CD4-positive, alpha-beta T cell treated with Interleukin-12 subunit alpha and Interleukin-12 subunit beta, for 1 hour (primary cell): ENCODE measurements around the gene CHD3.
A peak's percentile ranks its signal among the peaks of the same experiment; 100 is the strongest.
"Not testable (repeated sequence)": the region's sequence is repeated elsewhere in the genome, so short reads cannot be mapped to it uniquely, and the experiment has no call there.

Source experiments
- DNase-seq: peaks from one replicate; pipeline ENCODE4 v3.0.0-alpha.2; 2020

The CHD3 gene

GRCh38 chr17:7940034-7940433 lies 51.4 kb downstream of the CHD3 start:
- no peak for DNase-seq

- DNase-seq: no peak
These were observed 52.2 kb downstream of the CHD3 start for GRCh38 chr17:7940743-7941142.

GRCh38 chr17:7943291-7943690 lies 54.7 kb downstream of the CHD3 start:
- DNase-seq: no peak

DNA sequence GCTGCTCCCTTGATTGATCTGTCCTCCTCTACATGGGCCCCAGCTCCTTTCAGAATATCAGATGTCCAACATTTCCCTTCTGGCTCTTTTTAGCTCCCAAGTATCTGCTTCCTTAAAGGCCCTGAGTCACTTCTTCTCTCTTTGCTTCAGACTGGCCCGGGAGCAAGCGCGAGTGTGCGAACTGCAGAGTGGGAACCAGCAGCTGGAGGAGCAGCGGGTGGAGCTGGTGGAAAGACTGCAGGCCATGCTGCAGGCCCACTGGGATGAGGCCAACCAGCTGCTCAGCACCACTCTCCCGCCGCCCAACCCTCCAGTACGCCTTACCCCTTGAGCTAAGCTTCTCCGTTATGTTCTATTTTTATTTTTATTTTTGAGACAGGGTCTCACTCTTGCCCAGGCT lies 55.7 kb downstream of the CHD3 start:
- DNase-seq: no peak

- DNase-seq: no peak
These were observed 57.1 kb downstream of the CHD3 start for GRCh38 chr17:7945651-7946050.

DNA sequence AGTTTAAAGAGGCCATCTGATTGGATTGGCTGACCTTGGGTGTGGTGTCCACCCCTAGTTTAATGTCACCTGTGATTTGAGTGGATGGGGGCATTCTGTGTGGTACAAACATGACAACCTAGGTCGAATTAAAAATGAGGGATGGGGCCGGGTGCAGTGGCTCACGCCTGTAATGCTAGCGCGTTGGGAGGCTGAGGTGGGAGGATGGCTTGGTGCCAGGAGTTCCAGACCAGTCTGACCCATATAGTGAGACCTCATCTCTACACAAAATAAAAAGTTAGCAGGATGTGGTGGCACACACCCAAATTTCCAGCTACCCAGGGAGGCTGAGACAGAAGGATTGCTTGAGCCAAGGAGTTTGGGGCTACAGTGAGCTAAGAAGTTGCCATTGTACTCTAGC lies 57.9 kb downstream of the CHD3 start:
- no peak for DNase-seq

GRCh38 chr17:7947651-7948050 lies 59.1 kb downstream of the CHD3 start:
- DNase-seq: no peak

GRCh38 chr17:7950578-7950977 lies 62.0 kb downstream of the CHD3 start:
- DNase-seq: no peak

- DNase-seq: peak; percentile 16
These were observed 62.7 kb downstream of the CHD3 start for GRCh38 chr17:7951143-7951792.

DNA sequence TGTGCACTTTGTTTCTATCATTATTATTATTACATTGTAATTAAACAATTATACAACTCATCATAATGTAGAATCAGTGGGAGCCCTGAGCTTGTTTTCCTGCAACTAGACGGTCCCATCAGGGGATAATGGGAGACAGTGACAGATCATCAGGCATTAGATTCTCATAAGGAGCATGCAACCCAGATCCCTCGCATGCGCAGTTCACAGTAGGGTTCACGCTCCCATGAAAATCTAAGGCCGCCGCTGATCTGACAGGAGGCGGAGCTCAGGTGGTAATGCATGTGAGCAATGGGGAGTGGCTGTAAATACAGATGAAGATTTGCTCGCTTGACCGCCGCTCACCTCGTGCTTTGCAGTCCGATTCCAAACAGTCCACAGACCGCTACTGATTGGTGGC lies 64.7 kb downstream of the CHD3 start:
- not testable (repeated sequence) for DNase-seq

- DNase-seq: no peak
These were observed 67.0 kb downstream of the CHD3 start for GRCh38 chr17:7955414-7956227.

GRCh38 chr17:7956228-7956965 lies 67.8 kb downstream of the CHD3 start:
- DNase-seq: no peak

DNA sequence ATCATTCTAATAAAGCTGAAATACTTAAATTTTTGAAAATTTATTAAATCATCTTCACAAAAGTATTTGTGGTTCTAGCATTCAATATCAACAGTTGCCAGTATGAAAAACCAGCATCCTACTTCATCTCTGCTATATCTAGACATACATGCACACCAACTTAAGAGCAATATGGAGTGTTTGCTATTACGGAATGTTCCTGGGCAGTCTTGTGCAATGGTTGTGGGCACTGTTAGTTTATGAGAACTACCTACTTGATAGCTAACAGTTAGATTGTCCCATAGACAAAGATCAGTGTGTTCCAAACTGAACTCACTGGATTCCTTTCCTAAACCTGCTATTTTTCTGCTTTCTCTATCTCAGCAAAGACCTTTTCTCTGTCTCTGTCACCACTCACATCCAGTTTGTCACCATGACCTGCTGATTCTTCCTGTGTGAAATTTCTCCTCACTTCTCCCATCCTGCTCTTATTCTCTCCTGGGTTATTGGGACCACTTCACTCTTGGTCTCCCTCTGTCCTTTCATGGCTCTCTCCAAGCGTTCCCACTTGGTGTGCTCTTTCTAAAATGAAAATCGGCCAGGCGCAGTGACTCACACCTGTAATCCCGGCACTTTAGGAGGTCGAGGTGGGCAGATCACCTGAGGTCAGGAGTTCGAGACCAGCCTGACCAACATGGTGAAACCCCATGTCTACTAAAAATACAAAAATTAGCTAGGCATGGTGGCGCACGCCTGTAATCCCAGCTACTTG lies 71.1 kb downstream of the CHD3 start:
- no peak for DNase-seq

GRCh38 chr17:7961421-7961820 lies 72.8 kb downstream of the CHD3 start:
- no peak for DNase-seq
